ENCODE data around the gene STRBP. TPM values are rescaled to one million over a fixed set of nuclear protein-coding genes. Genes with fewer than 3 reads are reported as not detected.
"Not testable (repeated sequence)": the region's sequence is repeated elsewhere in the genome, so short reads cannot be mapped to it uniquely, and the experiment has no call there.

The STRBP gene
- total RNA-seq, 2 donors from 2014 or later = 3.7 to 7.9 TPM

DNA sequence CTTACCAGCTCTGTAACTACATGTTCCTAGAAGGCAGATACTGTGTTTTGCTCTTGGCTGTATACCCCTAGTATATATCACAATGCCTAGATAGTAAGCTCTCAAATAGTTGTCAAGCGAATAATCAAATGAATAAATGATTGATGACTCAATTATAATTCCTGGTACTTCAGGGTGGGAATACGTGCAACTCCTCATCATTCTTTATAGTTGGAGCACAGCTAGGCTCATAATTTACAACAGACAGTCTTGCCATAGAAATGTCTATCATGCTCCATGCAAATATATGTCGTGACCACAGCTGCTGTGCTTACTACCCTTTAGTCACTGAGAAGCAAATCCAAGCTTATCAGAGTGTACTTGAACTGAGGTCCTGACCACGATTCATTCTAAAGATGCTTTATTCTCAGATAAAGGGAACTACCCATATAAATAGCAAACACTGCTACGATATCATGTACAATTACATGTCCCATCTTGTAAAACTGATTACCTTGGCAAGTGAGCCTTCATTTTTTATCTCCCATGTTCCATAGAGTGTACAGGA is 52.1 kb downstream of the STRBP start:
- intact Hi-C loops (cut with DNase I) = loop anchor here in 1 of 2 donors (5.0 kb wide), 1 partner anchor 1014 kb away; no protein-coding TSS in a partner anchor
- DNase-seq (ENCODE audit: low spot score) = no peak

DNA sequence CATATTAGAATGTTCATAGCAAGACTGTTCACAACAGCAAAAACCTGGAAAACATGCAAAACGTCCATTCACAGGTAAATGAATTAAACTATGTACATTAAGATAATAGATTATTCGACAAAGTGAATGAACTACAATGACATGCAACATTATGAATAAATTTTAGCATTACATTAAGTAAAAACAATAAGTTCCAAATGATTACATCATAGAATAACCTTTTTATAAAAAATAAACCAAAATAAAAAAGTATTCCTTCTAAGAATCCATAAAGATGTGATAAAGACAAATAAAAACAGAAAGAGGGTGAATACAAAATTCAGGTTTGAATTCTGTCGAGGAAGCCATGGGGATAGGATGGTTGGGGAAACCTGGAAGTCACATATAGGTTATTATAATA is 57.3 kb downstream of the STRBP start:
- no peak for DNase-seq (ENCODE audit: low spot score)
- intact Hi-C loops (cut with DNase I) = no loop called here

DNA sequence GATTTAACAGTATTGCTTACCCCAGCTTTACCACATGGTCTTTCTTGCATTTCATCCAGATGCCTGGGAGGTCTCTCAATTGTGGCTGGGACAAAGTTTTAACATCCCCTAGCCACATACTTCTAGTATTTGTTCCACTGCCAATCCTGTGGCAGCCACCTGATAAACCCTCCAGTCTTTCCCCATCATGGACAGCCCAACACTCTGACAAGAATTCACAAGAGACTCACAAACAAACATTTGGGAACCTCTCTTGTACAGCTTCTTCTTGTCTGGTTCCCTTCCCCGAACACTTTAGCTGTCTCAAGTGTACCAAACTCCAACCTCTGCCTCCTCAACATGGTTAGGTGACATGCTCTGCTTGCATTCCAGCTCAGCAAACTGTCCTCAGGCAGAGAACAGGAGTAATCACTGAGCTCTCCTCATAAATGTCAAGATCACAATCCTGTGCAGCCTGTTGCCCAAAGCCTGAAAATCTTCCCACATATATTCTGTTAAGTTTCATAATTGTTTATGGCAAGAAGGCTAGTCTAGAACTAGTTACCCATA is 59.7 kb downstream of the STRBP start:
- DNase-seq (ENCODE audit: low spot score) = no peak
- intact Hi-C loops (cut with DNase I) = no loop called here

DNA sequence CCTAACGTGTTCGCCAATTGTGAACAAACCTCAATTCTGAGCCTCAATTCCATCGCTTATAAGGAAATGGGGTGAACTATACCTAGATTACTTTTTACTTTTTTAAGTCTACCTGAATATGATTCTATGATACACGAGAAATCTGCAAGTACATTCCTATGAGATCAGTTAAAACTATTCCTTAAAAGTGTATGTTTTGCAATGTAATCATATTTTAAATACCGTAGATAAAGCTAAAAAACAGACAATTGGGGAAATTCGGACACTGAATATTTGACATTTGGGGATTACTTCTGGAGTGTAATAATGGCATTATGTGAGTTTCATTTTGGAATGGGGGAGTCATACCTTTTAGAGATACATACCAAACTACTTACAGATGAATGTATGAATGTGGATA is 62.3 kb downstream of the STRBP start:
- intact Hi-C loops (cut with DNase I) = no loop called here
- no peak for DNase-seq (ENCODE audit: low spot score)

DNA sequence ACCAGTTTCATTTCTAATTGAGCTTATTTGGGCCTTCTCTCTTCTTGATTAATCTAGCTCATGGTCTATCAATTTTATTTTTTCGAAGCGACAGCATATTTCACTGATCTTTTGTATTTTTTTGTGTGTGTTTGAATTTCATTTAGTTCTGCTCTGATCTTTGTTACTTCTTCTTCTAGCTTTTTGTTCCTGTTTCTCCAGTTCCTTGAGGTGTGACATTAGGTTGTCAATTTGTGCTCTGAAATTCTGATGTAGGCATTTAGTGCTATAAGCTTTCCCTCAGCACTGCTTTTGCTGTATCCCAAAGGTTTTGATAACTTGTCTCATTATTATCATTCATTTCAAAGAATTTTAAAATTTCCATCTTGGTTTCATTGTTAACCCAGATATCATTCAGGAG is 67.3 kb downstream of the STRBP start:
- intact Hi-C loops (cut with DNase I) = no loop called here
- no peak for DNase-seq (ENCODE audit: low spot score)

DNA sequence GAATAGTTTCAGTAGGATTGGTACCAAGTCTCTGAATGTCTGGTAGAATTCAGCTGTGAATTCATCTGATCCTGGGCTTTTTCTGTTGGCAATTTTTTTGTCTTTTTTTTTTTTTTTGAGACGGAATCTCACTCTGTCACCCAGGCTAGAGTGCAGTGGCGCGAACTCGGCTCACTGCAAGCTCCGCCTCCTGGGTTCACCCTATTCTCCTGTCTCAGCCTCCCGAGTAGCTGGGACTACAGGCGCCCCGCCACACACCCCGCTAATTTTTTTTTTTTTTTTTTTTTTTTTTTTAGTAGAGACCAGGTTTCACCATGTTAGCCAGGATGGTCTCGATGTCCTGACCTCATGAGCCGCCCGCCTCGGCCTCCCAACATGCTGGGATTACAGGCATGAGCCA is 67.9 kb downstream of the STRBP start:
- intact Hi-C loops (cut with DNase I) = not testable (repeated sequence)

DNA sequence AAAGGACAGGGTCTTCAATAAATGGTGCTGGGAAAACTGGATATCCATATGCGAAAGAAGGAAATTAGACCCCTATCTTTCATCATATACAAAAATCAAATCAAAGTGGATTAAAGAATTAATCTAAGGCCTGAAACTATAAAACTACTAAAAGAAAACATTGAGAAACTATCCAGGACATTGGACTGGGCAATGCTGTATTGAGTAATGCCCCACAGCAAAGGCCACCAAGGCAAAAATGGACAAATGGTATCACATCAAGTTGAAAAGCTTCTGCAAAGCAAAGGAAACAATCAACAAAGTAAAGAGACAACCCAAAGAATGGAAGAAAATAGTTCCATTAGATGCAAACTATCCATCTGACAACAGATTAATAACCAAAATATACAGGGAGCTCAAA is 72.3 kb downstream of the STRBP start:
- DNase-seq (ENCODE audit: low spot score) = no peak
- intact Hi-C loops (cut with DNase I) = no loop called here

More for the DNA sequence above, 67.9 kb downstream of the STRBP start:
- not testable (repeated sequence) for DNase-seq (ENCODE audit: low spot score)

DNA sequence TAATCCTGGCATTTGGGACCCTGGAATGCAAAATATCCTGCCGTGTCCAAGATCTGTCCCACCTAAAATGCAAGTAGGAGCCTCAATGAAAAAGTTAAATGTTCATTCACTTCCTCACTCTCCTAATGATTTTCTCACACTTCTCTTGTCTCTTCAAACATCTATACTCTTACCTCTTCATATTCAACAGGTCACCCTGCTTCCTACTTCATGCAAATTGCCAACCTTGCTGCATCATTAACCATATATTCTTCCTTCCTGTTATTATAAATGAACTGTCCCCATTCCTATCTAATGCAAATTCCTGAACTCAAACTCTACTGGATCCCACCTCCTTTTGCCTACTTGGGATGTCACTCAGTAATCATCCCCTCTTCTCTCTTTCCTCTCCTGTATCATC is 74.4 kb downstream of the STRBP start:
- intact Hi-C loops (cut with DNase I) = no loop called here
- no peak for DNase-seq (ENCODE audit: low spot score)

DNA sequence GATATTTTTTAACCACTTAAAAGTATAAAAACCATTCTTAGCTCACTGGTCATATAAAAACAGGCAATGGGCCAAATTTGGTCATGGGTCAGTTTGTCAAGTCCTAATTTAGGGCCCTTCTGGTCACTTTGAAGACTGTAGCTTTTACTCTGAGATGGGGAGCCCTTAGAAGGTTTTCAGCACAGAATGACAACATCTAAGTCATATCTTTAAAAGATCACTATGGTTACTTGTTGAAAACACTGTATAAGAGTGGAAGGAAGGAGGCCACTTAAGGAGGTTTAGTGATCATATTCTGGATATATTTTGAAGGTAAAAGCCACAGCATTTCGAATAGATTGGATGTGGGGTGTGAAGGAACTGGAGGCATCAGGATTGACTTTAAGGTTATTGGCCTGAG is 76.7 kb downstream of the STRBP start:
- intact Hi-C loops (cut with DNase I) = no loop called here
- DNase-seq (ENCODE audit: low spot score) = no peak

DNA sequence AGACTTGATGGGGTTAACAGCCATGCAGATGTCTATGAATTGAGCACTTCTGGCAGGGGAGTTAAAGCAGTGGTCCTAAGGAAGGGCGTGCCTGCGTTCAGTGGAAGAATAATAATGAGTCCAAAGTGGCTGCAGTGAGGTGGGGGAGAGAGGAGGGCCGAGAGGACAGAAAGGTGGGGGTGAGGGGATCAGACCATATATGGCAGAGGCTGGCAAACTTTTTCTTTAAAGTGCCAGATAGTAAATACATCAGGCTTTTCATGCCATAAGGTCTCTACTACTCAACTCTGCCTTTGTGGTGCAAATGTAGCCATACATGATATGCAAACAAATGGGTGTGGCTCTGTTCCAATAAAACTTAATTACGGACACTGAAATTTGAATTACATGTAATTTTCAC is 77.1 kb downstream of the STRBP start:
- DNase-seq (ENCODE audit: low spot score) = no peak
- intact Hi-C loops (cut with DNase I) = no loop called here

DNA sequence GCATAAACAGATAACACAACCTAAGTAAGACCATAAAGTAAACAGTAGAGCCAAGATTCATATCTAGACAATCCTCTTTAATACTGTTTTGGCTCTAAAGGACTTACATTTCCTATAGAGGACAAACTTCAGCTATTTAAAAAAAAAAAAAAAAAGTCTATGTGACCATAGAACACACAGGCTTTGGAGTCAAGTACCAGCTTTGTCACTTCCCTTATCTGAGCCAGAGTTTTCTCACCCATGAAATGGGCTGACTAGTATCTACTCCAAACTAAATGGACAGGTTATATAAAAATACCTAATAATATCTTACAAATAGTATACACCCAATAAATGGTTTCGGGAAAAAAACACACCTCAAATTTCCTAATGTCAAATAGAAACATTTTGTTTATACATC is 81.3 kb downstream of the STRBP start:
- DNase-seq (ENCODE audit: low spot score) = no peak
- intact Hi-C loops (cut with DNase I) = no loop called here

DNA sequence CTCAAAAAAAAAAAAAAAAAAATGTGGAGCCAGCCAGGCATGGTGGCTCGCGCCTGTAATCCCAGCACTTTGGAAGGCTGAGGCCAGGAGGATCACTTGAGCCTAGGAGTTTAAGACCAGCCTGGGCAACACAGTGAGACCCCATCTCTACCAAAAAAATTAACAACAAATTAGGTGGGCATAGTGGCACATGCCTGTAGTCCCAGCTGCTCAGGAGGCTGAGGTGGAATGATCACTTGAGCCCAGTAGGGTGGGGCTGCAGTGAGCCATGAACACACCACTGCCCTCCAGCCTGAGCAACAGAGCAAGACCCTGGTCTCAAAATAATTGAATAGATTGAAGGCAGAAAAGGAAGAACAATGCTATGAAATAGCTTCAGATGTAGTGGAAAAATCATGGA is 82.4 kb downstream of the STRBP start:
- DNase-seq (ENCODE audit: low spot score); intact Hi-C loops (cut with DNase I): not testable (repeated sequence)

DNA sequence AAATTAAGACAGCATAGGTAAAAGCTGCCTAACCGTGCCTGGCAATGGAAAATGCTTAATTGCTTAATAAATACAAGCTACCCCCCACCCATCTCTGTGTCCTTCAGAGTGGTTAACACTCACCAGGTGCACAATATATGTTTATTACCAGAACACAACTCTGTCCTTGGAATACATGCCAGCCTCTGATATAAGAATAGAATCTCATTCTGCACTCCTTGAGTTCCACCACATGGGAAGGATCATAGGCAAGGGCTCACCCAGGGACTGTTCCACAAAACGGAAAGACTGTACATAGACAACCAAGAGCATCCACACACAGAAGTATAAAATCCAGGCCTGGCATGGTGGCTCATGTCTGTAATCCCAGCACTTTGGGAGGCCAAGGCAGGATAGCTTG is 91.4 kb downstream of the STRBP start:
- intact Hi-C loops (cut with DNase I) = no loop called here
- DNase-seq (ENCODE audit: low spot score) = no peak

DNA sequence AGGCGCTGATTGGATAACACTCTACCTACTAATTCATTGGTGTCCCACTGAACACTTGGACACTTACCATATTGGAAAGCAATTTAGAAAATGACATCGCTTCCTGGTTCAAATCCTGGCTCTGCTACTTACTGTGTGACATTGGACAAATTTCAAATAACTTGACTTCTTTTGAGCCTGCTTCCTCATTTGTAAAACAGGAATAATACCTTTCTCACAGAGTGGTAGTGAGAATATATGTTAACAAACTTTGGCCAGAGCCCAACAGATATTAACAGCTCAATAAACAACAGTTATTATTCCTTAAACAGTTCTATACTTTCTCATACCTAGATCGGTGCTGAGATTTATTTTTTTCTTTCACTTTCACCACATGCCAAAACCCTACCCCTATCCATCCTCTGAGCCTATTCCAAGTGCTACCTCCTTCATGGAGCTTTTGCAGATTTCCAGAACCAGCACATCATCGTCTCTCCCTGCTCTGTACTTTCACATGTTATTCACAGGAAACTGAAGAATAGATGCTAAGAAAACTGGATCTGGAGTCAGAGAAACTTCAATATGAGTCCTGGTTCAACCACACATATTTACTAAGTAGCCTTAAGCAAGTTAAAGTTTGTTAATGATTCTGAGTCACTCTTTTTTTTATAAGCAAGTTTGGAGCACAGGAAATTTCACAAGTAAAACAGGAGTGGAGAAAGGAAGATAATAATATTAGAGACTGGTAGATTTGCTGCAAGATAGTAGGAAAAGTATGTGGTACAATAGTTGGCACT is 92.3 kb downstream of the STRBP start:
- no peak for DNase-seq (ENCODE audit: low spot score)
- intact Hi-C loops (cut with DNase I) = no loop called here

DNA sequence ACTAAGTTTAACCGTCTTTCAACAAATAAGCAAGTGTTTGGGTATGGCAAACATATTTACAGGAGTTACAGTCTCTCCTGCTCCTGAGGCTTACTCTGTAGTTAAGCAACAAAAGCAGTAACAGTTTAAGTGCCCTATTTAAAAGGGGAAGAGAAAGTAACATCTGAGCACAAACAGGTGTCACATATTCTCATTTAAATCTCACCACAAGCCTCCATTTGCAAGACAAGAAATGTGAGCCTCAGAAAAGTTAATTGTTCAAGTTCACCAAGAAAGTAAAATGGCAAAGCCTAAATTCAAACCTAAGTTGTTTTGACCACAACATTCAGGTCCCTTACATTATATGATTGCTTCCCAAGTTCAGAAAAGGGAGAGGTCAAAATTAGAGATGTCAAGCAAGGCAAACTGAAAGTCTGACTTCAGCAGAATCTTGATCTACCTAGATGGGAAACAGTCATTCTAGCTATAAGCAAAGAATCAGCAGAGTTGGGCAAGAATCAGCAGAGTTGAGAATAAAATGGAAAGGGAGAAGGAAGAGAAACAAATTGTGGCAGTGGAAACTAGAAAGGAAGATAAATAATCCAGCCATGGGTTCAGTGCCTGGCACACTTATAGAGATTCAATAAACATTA is 93.4 kb downstream of the STRBP start:
- intact Hi-C loops (cut with DNase I) = no loop called here
- no peak for DNase-seq (ENCODE audit: low spot score)

DNA sequence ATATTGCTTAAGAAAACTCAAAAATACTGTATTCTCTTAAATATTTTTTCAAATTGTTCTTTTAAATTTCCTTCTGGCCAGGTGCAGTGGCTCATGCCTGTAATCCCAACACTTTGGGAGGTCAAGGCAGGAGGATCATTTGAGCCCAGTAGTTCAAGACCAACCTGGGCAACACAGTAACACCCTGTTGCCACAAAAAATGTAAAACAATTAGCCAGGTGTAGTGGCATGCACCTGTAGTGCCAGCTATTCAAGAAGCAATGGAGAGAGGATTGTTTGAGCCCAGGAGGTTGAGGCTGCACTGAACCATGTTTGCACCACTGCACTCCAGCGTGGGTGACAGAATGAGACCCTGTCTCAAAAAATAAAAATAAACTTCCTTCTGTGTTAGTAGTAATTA is 94.3 kb downstream of the STRBP start:
- intact Hi-C loops (cut with DNase I) = no loop called here
- DNase-seq (ENCODE audit: low spot score) = no peak

DNA sequence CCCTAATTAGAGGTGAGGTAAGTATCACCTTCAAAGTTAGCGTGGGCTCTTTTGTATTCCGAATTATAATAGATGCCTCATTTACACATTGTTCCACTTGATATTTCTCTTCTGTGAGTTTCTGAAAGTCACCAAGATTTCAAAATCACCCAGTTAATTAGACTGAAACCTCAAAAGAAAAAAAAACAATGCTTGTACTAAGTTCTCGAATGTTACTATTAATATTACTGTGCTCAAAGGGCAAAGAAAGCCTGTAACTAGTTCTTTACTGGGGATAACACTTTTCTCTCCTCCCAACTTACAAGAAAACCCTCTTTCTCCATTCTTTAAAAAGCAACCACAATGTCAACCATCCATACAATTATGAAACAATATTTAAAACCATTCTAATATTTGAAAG is 98.5 kb downstream of the STRBP start:
- no peak for DNase-seq (ENCODE audit: low spot score)
- intact Hi-C loops (cut with DNase I) = no loop called here

DNA sequence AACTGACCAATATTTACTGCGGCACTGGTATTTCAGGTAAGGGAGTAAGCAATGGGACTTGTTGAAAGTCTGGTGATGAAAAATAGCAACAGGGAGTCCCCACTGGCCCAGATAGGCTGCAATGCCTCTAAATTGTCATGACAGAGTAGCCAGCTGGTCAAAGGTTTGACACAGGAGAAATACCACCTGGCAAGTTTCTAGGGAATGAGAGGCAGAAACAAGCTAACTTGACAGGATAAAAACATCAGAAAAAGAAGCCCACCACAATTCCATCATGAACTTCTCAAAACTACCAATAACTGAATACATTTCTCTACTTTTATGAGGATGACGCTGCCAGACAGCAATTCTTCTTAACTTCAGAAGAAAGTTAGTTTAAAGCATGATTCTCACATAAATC is 99.8 kb downstream of the STRBP start:
- intact Hi-C loops (cut with DNase I) = no loop called here
- no peak for DNase-seq (ENCODE audit: low spot score)

DNA sequence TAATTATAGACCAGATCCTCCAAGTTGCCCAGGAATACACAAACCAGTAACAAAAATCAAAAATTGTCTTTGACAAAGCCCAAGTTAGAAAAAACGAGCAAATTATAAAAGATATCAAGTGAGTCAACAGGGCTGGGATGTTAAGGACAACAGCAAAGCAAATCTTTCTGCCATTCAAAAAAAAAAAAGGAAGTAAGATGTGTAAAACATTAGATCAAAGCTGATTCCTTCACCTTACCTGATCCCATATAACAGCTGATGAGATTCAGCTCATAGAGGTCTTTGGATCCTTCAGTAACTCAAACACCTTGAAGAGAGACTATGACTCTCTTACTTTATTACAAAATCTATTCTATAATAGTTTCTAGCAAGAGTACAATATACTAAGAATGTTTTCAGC is 100.9 kb downstream of the STRBP start:
- intact Hi-C loops (cut with DNase I) = no loop called here
- DNase-seq (ENCODE audit: low spot score) = no peak

DNA sequence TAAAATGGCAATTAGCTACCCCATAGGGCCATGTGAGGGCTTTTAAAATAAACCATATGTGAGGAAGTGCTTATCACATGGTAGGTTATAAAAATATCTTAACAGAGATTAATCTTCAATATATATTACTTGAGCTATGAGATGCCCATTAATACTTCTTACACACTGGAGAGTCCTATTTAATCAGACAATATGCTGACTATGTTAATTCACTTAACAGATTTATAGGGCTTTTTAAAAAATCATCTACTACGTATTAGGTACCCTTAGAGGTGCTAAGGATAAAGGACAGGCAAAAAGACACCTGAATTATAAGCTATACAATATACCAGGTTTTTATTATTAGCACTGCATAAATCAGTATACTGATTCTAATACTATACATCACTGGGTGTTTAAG is 102.6 kb downstream of the STRBP start:
- no peak for DNase-seq (ENCODE audit: low spot score)

DNA sequence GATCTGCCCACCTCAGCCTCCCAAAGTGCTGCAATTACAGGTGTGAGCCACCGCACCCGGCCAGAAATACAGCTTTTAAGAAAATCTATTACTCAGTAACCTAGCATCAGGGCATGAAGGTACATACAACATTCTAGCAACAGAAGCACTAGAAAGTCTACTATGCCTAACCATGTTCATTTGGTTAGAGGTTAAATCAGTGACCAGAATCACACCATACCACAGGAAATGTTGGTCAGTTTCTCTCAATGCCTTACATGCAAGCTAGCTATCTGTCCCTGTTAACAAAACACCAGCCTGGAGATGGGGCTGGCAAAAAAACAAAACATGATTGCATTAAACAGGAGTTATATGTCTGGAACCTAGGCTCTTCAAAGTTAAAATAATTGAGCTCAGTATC is 104.1 kb downstream of the STRBP start:
- DNase-seq (ENCODE audit: low spot score) = no peak
- intact Hi-C loops (cut with DNase I) = no loop called here

More for the DNA sequence above, 102.6 kb downstream of the STRBP start:
- intact Hi-C loops (cut with DNase I) = no loop called here

Data from posterior vena cava (tissue), 2 donors.